Fibroblast of the conjunctiva (primary cell): ENCODE data around the gene MLN.

Experiments
- DNase-seq: peaks from one replicate; pipeline ENCODE4 v3.0.0-alpha.2; 2010; ENCODE audit warnings: low read depth

MLN gene

GRCh38 chr6:33813990-33814985 is 10.5 kb upstream of the MLN start:
- no peak for DNase-seq

- no peak for DNase-seq
These were observed 9.6 kb upstream of the MLN start for GRCh38 chr6:33813246-33813904.

GRCh38 chr6:33812669-33813068 is 8.9 kb upstream of the MLN start:
- DNase-seq = no peak

GRCh38 chr6:33809594-33809993 is 5.8 kb upstream of the MLN start:
- DNase-seq = no peak

- DNase-seq = no peak
These were observed 4.9 kb upstream of the MLN start for GRCh38 chr6:33808641-33809180.

GRCh38 chr6:33807606-33808005 is 3.8 kb upstream of the MLN start:
- no peak for DNase-seq

GRCh38 chr6:33806841-33807240 is 3.0 kb upstream of the MLN start:
- DNase-seq = no peak

GRCh38 chr6:33802186-33802958 is 1.4 kb downstream of the MLN start:
- DNase-seq = no peak

GRCh38 chr6:33801611-33802010 is 2.2 kb downstream of the MLN start:
- no peak for DNase-seq

- DNase-seq = no peak
These were observed 3.4 kb downstream of the MLN start for GRCh38 chr6:33800248-33800969.

GRCh38 chr6:33799454-33800113 is 4.2 kb downstream of the MLN start:
- no peak for DNase-seq

GRCh38 chr6:33798343-33798848 is 5.4 kb downstream of the MLN start:
- DNase-seq = no peak

- DNase-seq = no peak
These were observed 6.0 kb downstream of the MLN start for GRCh38 chr6:33797626-33798342.

- DNase-seq = no peak
These were observed 8.7 kb downstream of the MLN start for GRCh38 chr6:33794910-33795623.

GRCh38 chr6:33792981-33793380 is 10.8 kb downstream of the MLN start:
- DNase-seq = no peak

GRCh38 chr6:33791620-33792019 is 12.2 kb downstream of the MLN start:
- DNase-seq = no peak

GRCh38 chr6:33790910-33791309 is 12.9 kb downstream of the MLN start:
- DNase-seq = no peak

- DNase-seq = no peak
These were observed 13.4 kb downstream of the MLN start for GRCh38 chr6:33790379-33790778.

GRCh38 chr6:33789550-33789895 is 14.3 kb downstream of the MLN start:
- no peak for DNase-seq
